Esophagus squamous epithelium (tissue), 4 donors: Measurements from ENCODE around the gene PBOV1.

Source experiments
- POLR2A ChIP-seq, 4 donors: fragments of 450-650 bp; IDR thresholded peaks; one replicate each; pipeline ENCODE4 v1.6.1; 2017; ENCODE audit warnings: antibody characterized with exemption in 4 of 4, mild to moderate bottlenecking in 4 of 4, moderate library complexity in 3 of 4
- TF ChIP-seq, protein P1 (sequence below), 6 experiments: fragments of 450-650 bp in 4 of 6; fragments of 200-600 bp in 2 of 6; sonication (generic) in 2 of 6; IDR thresholded peaks; one replicate each; pipeline ENCODE4 v1.5.1; 2016 to 2019; ENCODE audit warnings: antibody characterized with exemption in 6 of 6, mild to moderate bottlenecking in 4 of 6, moderate library complexity in 4 of 6

DNA sequence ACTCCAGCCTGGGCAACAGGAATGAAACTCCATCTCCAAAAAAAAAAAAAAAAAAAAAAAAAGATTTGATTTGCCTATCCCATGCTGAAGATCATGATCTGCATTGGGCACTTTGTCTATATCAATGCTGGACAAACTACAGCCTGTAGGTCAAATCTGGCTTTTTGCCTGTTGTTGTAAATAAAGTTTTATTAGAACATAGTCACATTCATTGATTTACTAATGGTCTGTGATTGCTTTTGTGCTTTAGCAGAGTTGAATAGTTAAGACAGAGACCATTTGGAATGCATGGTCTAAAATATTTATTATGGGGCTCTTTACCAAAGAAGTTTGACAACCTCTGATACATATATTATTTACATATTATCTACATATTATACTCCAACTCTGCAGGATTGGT, 14.0 kb downstream of the PBOV1 start:
- TF ChIP-seq, protein P1, sequence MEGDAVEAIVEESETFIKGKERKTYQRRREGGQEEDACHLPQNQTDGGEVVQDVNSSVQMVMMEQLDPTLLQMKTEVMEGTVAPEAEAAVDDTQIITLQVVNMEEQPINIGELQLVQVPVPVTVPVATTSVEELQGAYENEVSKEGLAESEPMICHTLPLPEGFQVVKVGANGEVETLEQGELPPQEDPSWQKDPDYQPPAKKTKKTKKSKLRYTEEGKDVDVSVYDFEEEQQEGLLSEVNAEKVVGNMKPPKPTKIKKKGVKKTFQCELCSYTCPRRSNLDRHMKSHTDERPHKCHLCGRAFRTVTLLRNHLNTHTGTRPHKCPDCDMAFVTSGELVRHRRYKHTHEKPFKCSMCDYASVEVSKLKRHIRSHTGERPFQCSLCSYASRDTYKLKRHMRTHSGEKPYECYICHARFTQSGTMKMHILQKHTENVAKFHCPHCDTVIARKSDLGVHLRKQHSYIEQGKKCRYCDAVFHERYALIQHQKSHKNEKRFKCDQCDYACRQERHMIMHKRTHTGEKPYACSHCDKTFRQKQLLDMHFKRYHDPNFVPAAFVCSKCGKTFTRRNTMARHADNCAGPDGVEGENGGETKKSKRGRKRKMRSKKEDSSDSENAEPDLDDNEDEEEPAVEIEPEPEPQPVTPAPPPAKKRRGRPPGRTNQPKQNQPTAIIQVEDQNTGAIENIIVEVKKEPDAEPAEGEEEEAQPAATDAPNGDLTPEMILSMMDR (IDR thresholded peaks at IDR 0.05) = no peak
- TF ChIP-seq POLR2A (IDR thresholded peaks at IDR 0.05) = no peak
